GM21529 (cell line): ENCODE data around the gene MUCL3.
A peak's percentile ranks its signal among the peaks of the same experiment; 100 is the strongest.
"Not testable (repeated sequence)": the region's sequence is repeated elsewhere in the genome, so short reads cannot be mapped to it uniquely, and the experiment has no call there.

Experiments used
- ATAC-seq: cut with Tn5 transposase; IDR thresholded peaks from one replicate; pipeline ENCODE4 v1.9.1; 2021; ENCODE audit not compliant: unreplicated experiment

MUCL3 gene

GRCh38 chr6:30940361-30940986 lies at the start of gene MUCL3:
TSS of gene MUCL3 (plus strand) at chr6:30940973. CDS start at chr6:30941000, 27 bp downstream.
- no peak for ATAC-seq

- no peak for ATAC-seq
These were observed 49.4 kb upstream of the MUCL3 start for GRCh38 chr6:30891450-30891723.

GRCh38 chr6:30891816-30892538 lies 48.8 kb upstream of the MUCL3 start:
- ATAC-seq, result no peak

GRCh38 chr6:30893001-30893591 lies 47.7 kb upstream of the MUCL3 start:
- ATAC-seq, result no peak

- ATAC-seq, result no peak
These were observed 47.1 kb upstream of the MUCL3 start for GRCh38 chr6:30893666-30894065.

GRCh38 chr6:30894381-30894780 lies 46.4 kb upstream of the MUCL3 start:
- no peak for ATAC-seq

GRCh38 chr6:30894935-30895334 lies 45.8 kb upstream of the MUCL3 start:
- no peak for ATAC-seq

- ATAC-seq, result no peak
These were observed 45.4 kb upstream of the MUCL3 start for GRCh38 chr6:30895343-30895742.

- no peak for ATAC-seq
These were observed 44.2 kb upstream of the MUCL3 start for GRCh38 chr6:30896541-30896940.

GRCh38 chr6:30897882-30898281 lies 42.9 kb upstream of the MUCL3 start:
- no peak for ATAC-seq

GRCh38 chr6:30898750-30899360 lies 41.9 kb upstream of the MUCL3 start:
- ATAC-seq, result no peak

GRCh38 chr6:30900863-30901417 lies 39.8 kb upstream of the MUCL3 start:
- ATAC-seq, result no peak

GRCh38 chr6:30901436-30901835 lies 39.3 kb upstream of the MUCL3 start:
- no peak for ATAC-seq

- ATAC-seq, result not testable (repeated sequence)
These were observed 38.6 kb upstream of the MUCL3 start for GRCh38 chr6:30902196-30902595.

- no peak for ATAC-seq
These were observed 38.1 kb upstream of the MUCL3 start for GRCh38 chr6:30902709-30903108.

- ATAC-seq, result no peak
These were observed 37.5 kb upstream of the MUCL3 start for GRCh38 chr6:30903236-30903635.

- not testable (repeated sequence) for ATAC-seq
These were observed 33.4 kb upstream of the MUCL3 start for GRCh38 chr6:30907290-30907757.

- peak; percentile 97 for ATAC-seq
These were observed 32.8 kb upstream of the MUCL3 start, which contains the start of gene GTF2H4 for GRCh38 chr6:30907758-30908591. TSS of gene GTF2H4 (plus strand) at chr6:30908207.

- ATAC-seq, result no peak
These were observed 32.1 kb upstream of the MUCL3 start for GRCh38 chr6:30908700-30909099.

GRCh38 chr6:30910473-30910872 lies 30.3 kb upstream of the MUCL3 start:
- not testable (repeated sequence) for ATAC-seq
